Caco-2 (cell line): Measurements from ENCODE around the gene ATP8B3. TPM values are rescaled to one million over a fixed set of nuclear protein-coding genes. Genes with fewer than 3 reads are reported as not detected.

Experiments used
- BruUV-seq: library from RNA; stranded (reverse); fragments of 400-500 nt; replicated peaks from 2 replicates; lab custom pipeline; 2021; lab: Mats Ljungman, UMichigan
- CTCF ChIA-PET: fragments of 300-600 bp; sonication (Branson Sonifier 250); formaldehyde crosslinking; loops from one replicate; lab custom pipeline; 2022; ENCODE audit warnings: antibody characterized with exemption; lab: Charles Lee
- POLR2A ChIA-PET: fragments of 300-600 bp; sonication (Branson Sonifier 250); formaldehyde crosslinking; loops from one replicate; lab custom pipeline; 2022; ENCODE audit warnings: antibody characterized with exemption; lab: Charles Lee
- DNase-seq, 2 experiments: peaks; one replicate each; pipeline versions ENCODE4 v3.0.0 to v3.0.0-alpha.2; 2020 to 2022
- H3K27me3 ChIP-seq: replicated peaks from 2 replicates; pipeline ENCODE4 v1.6.0; 2011; ENCODE audit warnings: low read length; ENCODE audit not compliant: control insufficient read depth, insufficient read depth
- H3K36me3 ChIP-seq: 2 replicates; pipeline ENCODE4 v1.5.1; 2011; ENCODE audit warnings: low read length; ENCODE audit not compliant: control insufficient read depth, insufficient read depth
- H3K4me1 ChIP-seq: fragments of 250-450 bp; sonication (Bioruptor Pico); 2 replicates; pipeline ENCODE4 v1.5.1; 2020; ENCODE audit warnings: mild to moderate bottlenecking
- H3K4me3 ChIP-seq: 2 replicates; pipeline ENCODE4 v1.5.1; 2011; ENCODE audit warnings: low read depth, mild to moderate bottlenecking, control low read depth, low read length
- H3K9me3 ChIP-seq: fragments of 250-450 bp; sonication (Bioruptor Pico); 2 replicates; pipeline ENCODE4 v1.5.1; 2020; ENCODE audit warnings: mild to moderate bottlenecking, moderate library complexity
- H3K27ac Mint-ChIP-seq: one replicate; pipeline ENCODE4 v1.8.0; 2022; ENCODE audit warnings: mixed read lengths; ENCODE audit not compliant: unreplicated experiment
- H3K27me3 Mint-ChIP-seq: one replicate; pipeline ENCODE4 v1.8.0; 2022; ENCODE audit warnings: mixed read lengths; ENCODE audit not compliant: insufficient read depth, unreplicated experiment
- H3K36me3 Mint-ChIP-seq: one replicate; pipeline ENCODE4 v1.8.0; 2022; ENCODE audit warnings: mild to moderate bottlenecking, mixed read lengths; ENCODE audit not compliant: insufficient read depth, unreplicated experiment
- H3K4me1 Mint-ChIP-seq: one replicate; pipeline ENCODE4 v1.8.0; 2022; ENCODE audit warnings: low read depth, mixed read lengths; ENCODE audit not compliant: unreplicated experiment
- H3K4me3 Mint-ChIP-seq: one replicate; pipeline ENCODE4 v1.8.0; 2022; ENCODE audit warnings: mild to moderate bottlenecking, moderate library complexity, mixed read lengths; ENCODE audit not compliant: unreplicated experiment
- H3K9me3 Mint-ChIP-seq: one replicate; pipeline ENCODE4 v1.8.0; 2022; ENCODE audit warnings: mixed read lengths; ENCODE audit not compliant: unreplicated experiment
- CTCF ChIP-seq, 2 experiments: fragments of 200-600 bp in 1 of 2; IDR thresholded peaks; 1 replicate in 1 of 2; 2 replicates in 1 of 2; pipeline versions ENCODE4 v1.5.1 to v1.8.0; 2011 to 2022; ENCODE audit warnings: antibody characterized with exemption in 1 of 2, control low read depth in 1 of 2, inconsistent platforms in 1 of 2, low read depth in 1 of 2, low read length in 1 of 2, mild to moderate bottlenecking in 1 of 2, moderate library complexity in 1 of 2; ENCODE audit not compliant: insufficient read depth in 1 of 2, severe bottlenecking in 1 of 2, unreplicated experiment in 1 of 2
- intact Hi-C: fragments of 100-400 bp; cut with micrococcal nuclease; formaldehyde crosslinking; loops from one replicate; pipeline ENCODE4 v1.10.0; 2022; ENCODE audit not compliant: unreplicated experiment
- total RNA-seq: library from RNA; stranded (reverse); gene quantifications from 2 replicates; pipeline ENCODE4 v1.2.3, GENCODE V29; 2022

The ATP8B3 gene
- total RNA-seq, 1 experiment from 2014 or later = 0.45 TPM

GRCh38 chr19:1786668-1787067, 25.4 kb downstream of the ATP8B3 start:
- Histone ChIP-seq H3K4me3 (no peak overlapping the region), H3K27me3 (no peaks in the 10 kb centered on the region), H3K9me3 (peaks cover 7% of the 10 kb centered on the region; the same call in 1 of the 2 replicates), H3K36me3 (no peaks in the 10 kb centered on the region), H3K4me1 (no peaks in the 10 kb centered on the region)
- Mint-ChIP-seq H3K4me3 (no peak overlapping the region), H3K27me3 (no peaks in the 10 kb centered on the region), H3K36me3 (no peaks in the 10 kb centered on the region), H3K9me3 (no peaks in the 10 kb centered on the region), H3K27ac (no peak overlapping the region), H3K4me1 (no peaks in the 10 kb centered on the region)
- CTCF ChIA-PET = no interaction called here
- BruUV-seq = no TSS peak
- no peak for DNase-seq
- POLR2A ChIA-PET = no interaction called here
- intact Hi-C loops = no loop called here
- TF ChIP-seq CTCF (IDR thresholded peaks at IDR 0.05; ENCODE audit: insufficient read depth in 1 of 2, low read depth in 1 of 2, low read length in 1 of 2, severe bottlenecking in 1 of 2, unreplicated experiment in 1 of 2) = no peak

- no peak for TF ChIP-seq CTCF (IDR thresholded peaks at IDR 0.05; ENCODE audit: insufficient read depth in 1 of 2, low read depth in 1 of 2, low read length in 1 of 2, severe bottlenecking in 1 of 2, unreplicated experiment in 1 of 2)
- H3K27ac Mint-ChIP-seq = no peak overlapping the region
- ChIA-PET CTCF (no interaction called here), POLR2A (no interaction called here)
- H3K4me1 Mint-ChIP-seq = no peaks in the 10 kb centered on the region
- no peaks in the 10 kb centered on the region for H3K9me3 Mint-ChIP-seq
- no peak overlapping the region for H3K4me3 Mint-ChIP-seq
- Histone ChIP-seq H3K4me3 (no peak overlapping the region), H3K4me1 (no peaks in the 10 kb centered on the region), H3K36me3 (no peaks in the 10 kb centered on the region), H3K9me3 (peaks cover 5% of the 10 kb centered on the region; the same call in 1 of the 2 replicates), H3K27me3 (no peaks in the 10 kb centered on the region)
- intact Hi-C loops = no loop called here
- H3K36me3 Mint-ChIP-seq = no peaks in the 10 kb centered on the region
- no TSS peak for BruUV-seq
- no peak for DNase-seq
- no peaks in the 10 kb centered on the region for H3K27me3 Mint-ChIP-seq
Observed at GRCh38 chr19:1785310-1785709, 26.8 kb downstream of the ATP8B3 start.

- Mint-ChIP-seq H3K27ac (no peak overlapping the region), H3K36me3 (peaks cover 2% of the 10 kb centered on the region), H3K4me3 (no peak overlapping the region), H3K27me3 (peaks cover 4% of the 10 kb centered on the region), H3K9me3 (no peaks in the 10 kb centered on the region), H3K4me1 (no peaks in the 10 kb centered on the region)
- no peak for DNase-seq
- Histone ChIP-seq H3K9me3 (peaks cover 5% of the 10 kb centered on the region; the same call in 1 of the 2 replicates), H3K4me1 (no peaks in the 10 kb centered on the region), H3K27me3 (no peaks in the 10 kb centered on the region), H3K4me3 (no peak overlapping the region), H3K36me3 (no peaks in the 10 kb centered on the region)
- no peak for TF ChIP-seq CTCF (IDR thresholded peaks at IDR 0.05; ENCODE audit: insufficient read depth in 1 of 2, low read depth in 1 of 2, low read length in 1 of 2, severe bottlenecking in 1 of 2, unreplicated experiment in 1 of 2)
- intact Hi-C loops = no loop called here
- ChIA-PET CTCF (no interaction called here), POLR2A (no interaction called here)
- BruUV-seq = no TSS peak
Observed at GRCh38 chr19:1783874-1784273, 28.2 kb downstream of the ATP8B3 start.
